ENCODE results near the gene NPTN.
"Not testable (repeated sequence)": the region's sequence is repeated elsewhere in the genome, so short reads cannot be mapped to it uniquely, and the experiment has no call there.

NPTN gene

GRCh38 chr15:73600413-73601335 lies 32.5 kb downstream of the NPTN start:
- no peak for DNase-seq

- no peak for DNase-seq
These were observed 33.3 kb downstream of the NPTN start for GRCh38 chr15:73599934-73600333.

GRCh38 chr15:73598530-73599160 lies 34.5 kb downstream of the NPTN start:
- DNase-seq, result no peak

- DNase-seq, result no peak
These were observed 36.1 kb downstream of the NPTN start for GRCh38 chr15:73597036-73597638.

- DNase-seq, result no peak
These were observed 37.0 kb downstream of the NPTN start for GRCh38 chr15:73596174-73596573.

GRCh38 chr15:73594109-73594508 lies 39.1 kb downstream of the NPTN start:
- DNase-seq, result no peak

- peak in 1 of 2 donors; percentile 28 for DNase-seq
These were observed 39.7 kb downstream of the NPTN start for GRCh38 chr15:73593304-73594074.

- no peak for DNase-seq
These were observed 42.9 kb downstream of the NPTN start for GRCh38 chr15:73590263-73590662.

GRCh38 chr15:73589766-73590165 lies 43.4 kb downstream of the NPTN start:
- no peak for DNase-seq

GRCh38 chr15:73585871-73586654 lies 47.1 kb downstream of the NPTN start:
- no peak for DNase-seq

- no peak for DNase-seq
These were observed 48.3 kb downstream of the NPTN start for GRCh38 chr15:73584699-73585420.

- DNase-seq, result no peak
These were observed 49.6 kb downstream of the NPTN start for GRCh38 chr15:73583544-73583943.

GRCh38 chr15:73582851-73583379 lies 50.3 kb downstream of the NPTN start:
- peak in 1 of 2 donors; percentile 32 for DNase-seq

- DNase-seq, result no peak
These were observed 55.2 kb downstream of the NPTN start for GRCh38 chr15:73578026-73578425.

- not testable (repeated sequence) for DNase-seq
These were observed 55.6 kb downstream of the NPTN start for GRCh38 chr15:73577593-73577992.

GRCh38 chr15:73575636-73576247 lies 57.4 kb downstream of the NPTN start:
- DNase-seq, result no peak

- DNase-seq, result no peak
These were observed 59.6 kb downstream of the NPTN start for GRCh38 chr15:73573572-73573971.

- DNase-seq, result no peak
These were observed 60.2 kb downstream of the NPTN start for GRCh38 chr15:73573037-73573436.

GRCh38 chr15:73572296-73572695 lies 60.9 kb downstream of the NPTN start:
- DNase-seq, result no peak

GRCh38 chr15:73571346-73571745 lies 61.8 kb downstream of the NPTN start:
- no peak for DNase-seq
